NCI-H82 (cell line): ENCODE data around the gene SORCS3.
A peak's percentile ranks its signal among the peaks of the same experiment; 100 is the strongest.

Source experiments
- DNase-seq: peaks from one replicate; lab custom pipeline; 2025; lab: John Stamatoyannopoulos, UW

The SORCS3 gene

DNA sequence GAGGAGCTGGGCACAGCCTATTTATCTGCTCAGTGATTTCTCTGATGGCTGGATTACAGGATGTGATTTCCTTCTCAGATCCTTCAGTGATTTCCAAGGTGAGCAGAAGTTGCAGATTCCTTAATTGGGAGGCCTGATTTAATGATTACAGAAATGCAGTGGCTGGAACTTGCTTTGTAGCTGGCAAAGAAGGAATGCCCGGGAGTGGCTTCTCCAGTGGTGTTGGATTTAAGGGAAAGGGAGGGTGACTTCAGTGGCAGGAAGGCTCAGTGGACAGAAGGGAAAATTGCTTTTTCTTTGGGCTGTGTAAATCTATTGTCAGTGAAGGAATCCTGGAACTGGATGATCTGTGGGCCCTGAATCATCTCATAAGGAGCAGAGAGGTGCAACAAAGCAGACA is 5.1 kb downstream of the SORCS3 start:
- DNase-seq, result no peak

DNA sequence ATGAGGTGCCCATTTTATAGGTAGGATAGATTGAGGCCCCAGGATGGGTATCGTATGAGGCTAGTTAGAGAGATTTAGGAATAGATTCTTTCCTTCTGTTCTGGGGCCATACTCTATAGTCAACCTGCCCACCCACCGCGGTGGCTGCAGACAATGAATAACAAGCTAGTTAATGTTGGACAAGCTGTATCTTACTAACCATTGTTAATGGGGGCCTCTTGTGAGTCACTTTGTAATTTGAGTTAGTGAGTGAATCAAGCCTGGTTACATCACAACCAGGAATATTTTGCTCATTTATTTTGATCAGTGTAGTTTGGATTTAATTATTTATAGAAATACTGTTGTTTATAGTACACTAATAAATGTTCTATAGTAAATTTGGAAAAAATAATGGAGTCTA is 7.3 kb downstream of the SORCS3 start:
- no peak for DNase-seq

DNA sequence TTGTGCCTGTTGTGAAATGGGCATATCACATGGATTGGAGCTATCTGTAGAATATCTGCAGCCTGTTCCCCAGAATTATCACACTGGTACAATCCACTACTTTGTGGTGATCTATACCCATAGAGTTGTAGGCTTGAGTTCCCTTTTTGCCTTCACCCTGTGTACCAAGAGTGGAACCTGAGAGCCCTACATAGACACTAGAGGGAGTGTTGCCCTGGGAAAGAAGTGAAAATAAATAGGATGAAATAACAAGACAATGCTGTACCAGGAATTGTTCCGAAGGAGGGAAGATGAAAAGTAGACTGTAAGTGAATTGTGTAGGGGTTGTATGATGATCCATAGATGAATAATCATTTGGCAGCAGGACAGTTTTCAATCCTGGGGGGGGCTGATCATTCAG is 9.0 kb downstream of the SORCS3 start:
- peak; percentile 39 for DNase-seq

DNA sequence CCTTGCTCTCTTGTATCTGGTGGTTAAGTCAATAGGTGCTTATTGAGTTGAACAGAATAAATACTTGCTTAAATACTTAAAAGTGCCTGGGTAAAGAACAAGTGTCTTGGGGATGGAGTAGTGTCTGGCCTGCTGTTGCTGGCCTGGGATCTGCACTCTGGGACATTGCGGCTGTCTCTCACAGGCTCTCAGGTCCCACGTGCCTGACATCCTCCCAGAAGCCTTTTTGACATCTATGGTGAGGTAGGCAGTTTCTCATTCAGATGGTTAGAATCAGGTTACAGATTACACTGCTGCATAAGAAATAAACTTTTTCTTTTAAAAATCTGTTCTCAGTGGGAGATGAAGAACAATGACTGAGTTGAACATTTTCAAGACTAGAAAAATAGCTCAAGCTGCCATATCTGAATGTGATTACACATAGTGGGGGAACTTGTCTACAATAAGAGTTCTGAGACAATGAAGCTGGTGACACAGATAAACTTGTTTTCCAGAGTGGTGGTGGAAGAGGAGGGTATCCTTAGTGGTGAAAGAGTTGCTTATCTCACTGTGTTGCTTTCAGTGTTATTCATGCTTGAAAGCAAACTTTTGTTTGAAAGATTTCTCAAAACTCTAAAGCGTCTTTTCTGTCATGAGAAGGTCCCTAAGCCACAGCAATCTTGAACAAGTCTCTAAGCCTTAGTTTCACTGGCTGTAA is 9.7 kb downstream of the SORCS3 start:
- DNase-seq, result no peak

DNA sequence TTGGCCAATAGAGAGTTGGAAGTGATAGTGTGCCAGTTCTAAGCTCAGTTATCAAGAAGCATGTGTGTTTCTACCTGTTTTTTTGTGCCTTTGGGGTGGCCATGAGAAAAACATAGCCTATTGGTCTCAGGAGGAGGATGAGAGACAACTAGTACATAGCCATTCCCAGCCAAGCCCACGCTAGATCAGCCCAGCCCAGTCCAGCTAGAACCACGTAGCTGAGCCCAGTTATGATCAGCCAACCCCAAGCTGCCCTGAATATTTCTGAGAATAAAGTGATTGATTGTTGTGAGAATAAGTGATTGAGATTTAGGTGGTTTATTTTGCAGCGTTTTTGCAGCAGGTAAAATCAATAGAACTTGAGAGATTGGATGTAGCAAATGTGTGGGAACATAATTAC is 15.9 kb downstream of the SORCS3 start:
- DNase-seq, result no peak

DNA sequence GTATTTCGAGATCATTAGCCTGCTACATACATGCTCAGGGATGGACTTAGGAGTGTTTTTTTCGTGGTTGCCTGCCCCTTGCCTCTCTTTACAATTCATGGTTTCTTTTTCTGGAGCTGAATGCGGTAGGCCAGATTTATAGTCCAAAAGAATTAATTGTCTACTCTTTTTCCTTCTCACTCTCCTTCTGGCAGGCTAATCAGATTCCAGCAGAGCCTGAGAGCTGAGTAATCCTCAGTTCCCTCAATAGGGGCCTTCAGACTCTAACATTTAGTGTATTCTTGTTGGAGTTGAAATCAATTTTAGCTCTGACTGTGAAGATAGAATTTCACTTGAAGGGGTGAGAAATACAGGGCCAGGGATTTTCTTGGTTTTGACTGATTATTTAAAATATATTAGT is 16.4 kb downstream of the SORCS3 start:
- peak; percentile 45 for DNase-seq

DNA sequence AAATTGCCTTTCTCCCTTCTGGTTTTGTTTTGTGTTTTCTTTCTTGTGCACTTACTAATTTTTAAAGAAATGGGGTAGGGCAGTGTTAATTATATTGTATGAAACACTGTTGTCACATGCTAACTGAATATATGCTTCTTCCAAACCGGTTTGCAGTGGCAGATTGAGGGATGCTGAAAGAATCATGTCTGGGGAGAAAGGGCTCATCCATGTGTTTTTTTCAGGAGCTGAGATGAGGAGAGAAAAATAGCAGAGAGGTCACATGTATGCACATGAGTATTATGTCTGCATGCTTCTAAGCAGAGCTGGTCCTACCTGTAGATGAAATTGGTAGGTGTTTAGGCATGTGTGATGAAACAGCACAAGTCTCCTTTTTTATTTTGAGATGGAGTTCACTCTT is 17.0 kb downstream of the SORCS3 start:
- no peak for DNase-seq

DNA sequence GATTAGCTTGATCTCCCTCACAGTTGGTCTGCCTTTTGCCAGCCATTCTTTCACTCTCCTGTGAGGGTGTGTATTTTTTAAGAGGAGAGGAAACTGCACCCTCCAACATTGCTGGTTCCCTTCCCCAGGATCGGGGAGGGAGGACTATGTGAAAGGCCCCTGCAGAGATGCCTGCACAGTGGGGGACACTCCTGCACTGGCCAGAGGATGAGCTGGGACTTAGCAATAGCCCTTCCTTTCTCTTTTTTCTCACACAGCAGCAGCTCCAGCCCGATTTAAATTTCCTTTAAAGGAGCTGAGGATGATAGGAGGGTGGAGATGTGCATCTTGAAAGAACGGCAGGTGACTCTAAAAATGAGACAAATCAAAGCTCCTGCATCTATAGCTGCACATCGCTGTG is 18.7 kb downstream of the SORCS3 start:
- DNase-seq, result no peak

DNA sequence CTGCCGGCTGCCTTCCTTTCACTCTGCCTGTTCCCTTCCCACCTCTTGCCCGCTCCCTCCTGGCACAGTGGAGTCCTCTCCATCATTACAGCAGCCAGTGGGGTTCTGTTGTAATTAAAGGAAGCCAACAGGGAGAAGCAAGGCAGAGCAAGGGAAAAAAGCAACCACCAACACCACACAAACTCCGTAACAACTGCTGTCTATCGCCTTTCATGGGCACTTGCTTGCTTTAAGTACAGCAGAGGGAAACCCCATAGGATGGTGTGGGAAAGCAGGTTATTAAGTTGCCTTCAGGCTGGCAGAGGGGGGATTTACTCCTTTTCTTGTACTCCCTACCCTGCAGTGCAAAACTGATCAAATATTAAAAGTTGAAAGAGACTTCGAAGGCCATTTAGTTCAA is 22.0 kb downstream of the SORCS3 start:
- DNase-seq, result no peak

DNA sequence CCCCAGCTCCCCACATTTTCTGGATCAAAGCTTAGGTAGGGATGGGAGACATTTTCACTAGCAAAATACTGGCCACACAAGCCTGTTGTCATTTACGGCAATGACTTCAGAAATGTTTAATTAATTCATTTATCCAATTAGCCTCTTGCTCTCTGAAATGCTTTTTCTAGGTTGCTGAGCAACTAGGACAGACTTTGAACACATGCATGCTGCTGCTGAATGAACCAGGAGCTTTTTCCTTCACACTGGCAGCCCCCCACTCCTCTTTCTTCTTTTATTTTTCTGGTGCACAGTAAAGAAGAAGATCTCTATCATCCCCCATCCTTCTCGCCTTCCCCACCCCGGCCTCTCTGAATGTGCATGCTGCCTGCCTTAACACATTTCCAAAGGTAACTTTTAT is 22.5 kb downstream of the SORCS3 start:
- peak; percentile 13 for DNase-seq

DNA sequence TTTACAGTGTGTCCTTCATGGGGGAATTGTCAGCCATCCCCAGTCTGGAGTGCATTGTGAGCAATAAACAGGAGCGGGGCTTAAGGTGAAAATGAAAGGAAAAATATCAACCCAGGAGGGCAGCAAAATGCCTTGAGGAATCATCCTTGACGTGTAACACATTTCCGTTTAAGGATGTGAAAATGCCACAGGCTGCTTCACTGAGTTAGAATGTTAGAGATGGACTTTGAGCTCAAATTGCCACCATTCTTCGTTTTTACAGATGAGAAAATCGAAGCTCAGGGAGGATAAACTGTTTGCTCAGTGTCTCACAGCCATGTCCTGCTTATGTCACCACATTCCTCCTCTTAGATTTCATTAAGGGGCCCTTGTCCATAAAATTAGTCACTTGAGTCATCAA is 23.1 kb downstream of the SORCS3 start:
- DNase-seq, result no peak

DNA sequence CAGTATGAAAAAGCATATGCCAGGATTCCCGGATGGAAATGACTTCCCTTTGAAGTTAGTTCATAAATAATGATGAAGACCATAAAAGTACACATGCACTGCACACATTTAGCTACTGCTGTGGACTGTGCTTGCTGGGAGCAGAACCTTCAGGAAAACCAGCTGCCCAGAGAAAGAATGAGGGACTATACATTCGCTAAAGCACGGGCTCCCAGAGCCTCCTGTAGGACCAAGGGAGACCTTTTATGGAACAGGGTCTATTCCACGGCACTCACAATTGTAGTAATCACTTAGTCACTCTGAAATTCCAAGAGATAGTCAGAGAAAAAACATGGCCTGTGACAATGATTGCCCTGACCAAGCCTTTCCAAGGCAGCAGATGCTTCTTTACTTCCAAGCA is 24.1 kb downstream of the SORCS3 start:
- DNase-seq, result no peak

DNA sequence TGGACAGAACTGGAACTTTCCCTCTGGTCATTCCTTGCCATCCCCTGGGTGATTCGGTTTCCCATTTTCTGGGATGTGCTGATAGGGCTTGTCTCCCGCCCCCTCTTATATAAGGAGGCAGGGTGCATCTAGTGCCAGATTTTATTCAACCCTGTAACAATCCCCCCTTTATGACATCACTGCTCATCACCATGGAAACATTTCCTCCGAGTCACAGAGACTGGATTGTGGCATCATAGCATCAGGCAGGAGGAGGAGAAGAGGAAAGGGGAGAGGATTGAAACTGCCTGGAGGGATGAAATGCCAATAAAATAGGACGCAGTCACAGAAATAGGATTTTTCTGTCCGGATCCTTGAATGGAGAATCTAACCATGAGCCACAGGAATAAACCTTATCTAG is 25.0 kb downstream of the SORCS3 start:
- no peak for DNase-seq

DNA sequence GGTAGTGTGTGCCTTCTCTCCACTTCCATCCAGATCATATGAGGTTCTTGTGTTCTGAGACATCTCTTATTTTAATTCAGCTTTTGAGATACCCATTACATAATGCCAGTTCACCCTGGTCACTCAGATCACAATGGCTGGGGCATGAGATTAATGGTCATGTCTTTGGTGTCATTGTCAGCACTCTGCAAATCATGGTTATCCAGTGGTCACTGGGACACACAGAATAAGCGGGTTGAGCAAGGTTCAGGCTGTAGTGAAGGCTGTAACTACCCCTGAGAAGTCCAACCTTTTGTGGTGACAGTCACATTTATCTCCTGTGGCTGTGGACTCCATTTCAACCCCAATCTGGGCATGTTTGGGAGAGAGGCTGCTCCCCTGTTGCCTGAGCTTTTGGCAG is 35.8 kb downstream of the SORCS3 start:
- DNase-seq, result no peak

DNA sequence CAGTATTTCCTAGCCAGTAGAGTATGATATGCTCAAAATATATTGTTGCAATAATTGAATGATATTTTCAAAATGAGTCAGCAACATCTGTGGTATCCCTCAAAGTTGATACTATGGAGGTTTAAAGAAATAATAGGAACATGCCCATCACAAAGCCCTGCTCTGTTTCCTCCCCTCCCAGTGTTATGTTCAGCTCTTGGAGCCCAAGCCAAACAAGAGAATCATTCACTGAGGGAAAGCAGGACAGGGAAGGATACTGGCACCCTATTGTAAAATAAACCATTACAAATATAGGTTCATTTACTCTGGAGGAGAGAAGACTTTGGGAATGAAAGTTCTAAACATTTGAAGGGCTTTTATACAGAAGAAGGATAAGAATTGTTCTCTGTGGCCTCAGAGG is 37.6 kb downstream of the SORCS3 start:
- DNase-seq, result no peak

DNA sequence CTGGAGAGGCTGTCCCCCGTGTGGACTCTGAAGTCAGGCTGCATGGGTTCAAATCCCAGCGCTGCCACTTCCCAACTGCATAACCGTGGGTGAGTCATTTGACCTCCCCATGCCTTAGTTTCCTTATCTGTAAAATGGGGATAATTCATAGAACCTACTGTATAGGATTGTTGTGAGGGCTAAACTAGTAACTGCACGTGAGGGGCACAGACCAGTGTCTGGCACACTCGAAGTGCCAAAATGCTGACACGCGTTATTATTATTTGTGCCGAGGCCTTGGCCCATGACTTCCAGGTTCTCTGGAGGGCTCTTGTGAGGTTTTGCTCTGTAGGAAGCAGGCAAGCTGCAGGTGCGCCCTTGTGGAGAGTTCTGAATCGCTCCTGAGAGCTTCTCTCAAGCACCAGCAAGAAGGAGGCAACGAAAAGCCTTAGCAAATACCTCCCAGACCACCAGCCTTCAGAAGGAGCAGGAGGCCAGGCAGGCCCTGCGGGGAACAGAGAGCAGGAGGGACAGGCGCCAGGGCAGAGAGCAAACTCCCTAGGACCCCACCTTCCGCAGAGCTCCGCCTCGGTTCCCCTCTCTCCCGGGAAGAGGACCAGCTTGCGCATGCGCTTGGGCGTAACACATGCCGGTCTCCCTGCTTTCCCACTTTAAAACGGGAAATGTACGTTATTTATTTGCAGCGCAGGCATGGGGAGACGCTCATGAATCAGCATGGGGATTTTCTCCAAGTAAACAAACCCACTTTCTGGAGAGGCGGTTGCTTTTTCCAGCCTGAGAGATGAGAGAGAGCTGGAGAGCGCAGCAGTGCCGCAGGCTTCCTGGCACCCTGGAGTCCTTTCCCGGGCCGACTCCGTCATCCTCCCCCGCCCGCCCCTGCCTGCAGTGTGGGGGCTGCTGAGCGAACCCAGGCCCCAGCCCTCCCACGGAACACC is 39.6 kb downstream of the SORCS3 start:
- DNase-seq, result peak; percentile 50

DNA sequence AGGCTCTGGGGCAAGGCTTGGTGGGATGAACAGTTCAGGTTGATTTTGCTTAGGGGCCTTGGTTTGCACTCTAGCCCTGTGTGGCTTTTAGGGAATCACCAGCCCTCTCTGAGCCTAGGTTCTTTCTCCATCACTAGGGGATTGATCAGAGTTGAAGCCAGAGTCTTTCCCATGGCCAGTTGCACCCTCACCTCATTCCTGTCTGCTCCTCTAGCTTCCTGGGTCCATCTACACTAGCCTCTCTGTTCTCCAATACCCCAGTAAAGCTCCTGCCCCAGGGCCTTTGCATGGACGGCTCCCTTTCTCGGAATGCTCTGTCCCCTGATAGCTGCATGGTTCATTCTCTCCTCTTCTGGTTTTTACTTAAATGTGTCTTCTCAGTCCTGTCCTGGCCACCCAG is 40.4 kb downstream of the SORCS3 start:
- no peak for DNase-seq

DNA sequence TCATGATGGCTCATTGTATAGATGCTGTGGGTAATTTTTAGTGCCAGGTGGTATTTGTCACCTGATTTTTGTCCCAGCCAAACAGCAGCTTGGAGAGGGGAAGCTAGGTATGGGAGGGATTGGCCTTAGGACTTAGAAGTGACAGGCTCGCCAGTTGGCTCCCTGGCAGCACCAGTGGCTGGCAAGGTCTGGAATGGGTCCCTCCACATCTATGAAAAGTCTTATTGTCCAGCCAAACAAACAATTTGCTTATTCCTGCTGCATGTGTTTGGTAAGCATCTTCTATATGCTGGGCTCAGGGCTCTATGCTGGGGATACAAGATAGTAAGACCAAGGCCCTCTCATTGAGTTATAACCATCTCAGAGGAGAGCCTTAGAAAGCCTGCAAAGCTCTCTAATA is 42.5 kb downstream of the SORCS3 start:
- DNase-seq, result no peak

DNA sequence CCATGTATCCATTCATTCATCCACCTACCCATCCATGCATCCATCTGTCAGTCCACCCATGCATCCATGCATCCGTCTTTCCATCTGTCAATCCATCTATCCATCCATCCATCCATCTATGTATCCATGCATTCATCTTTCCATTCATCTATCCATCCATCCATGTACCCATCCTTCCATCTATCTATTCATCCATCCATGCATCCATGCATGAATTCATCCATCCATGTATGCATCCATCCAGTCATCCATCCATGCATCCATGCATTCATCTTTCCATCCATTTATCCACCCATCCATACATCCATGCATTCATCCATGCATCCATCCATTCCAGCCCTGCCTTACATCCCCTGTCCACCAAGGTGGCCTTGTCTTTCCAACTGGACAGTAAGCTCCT is 45.7 kb downstream of the SORCS3 start:
- no peak for DNase-seq

DNA sequence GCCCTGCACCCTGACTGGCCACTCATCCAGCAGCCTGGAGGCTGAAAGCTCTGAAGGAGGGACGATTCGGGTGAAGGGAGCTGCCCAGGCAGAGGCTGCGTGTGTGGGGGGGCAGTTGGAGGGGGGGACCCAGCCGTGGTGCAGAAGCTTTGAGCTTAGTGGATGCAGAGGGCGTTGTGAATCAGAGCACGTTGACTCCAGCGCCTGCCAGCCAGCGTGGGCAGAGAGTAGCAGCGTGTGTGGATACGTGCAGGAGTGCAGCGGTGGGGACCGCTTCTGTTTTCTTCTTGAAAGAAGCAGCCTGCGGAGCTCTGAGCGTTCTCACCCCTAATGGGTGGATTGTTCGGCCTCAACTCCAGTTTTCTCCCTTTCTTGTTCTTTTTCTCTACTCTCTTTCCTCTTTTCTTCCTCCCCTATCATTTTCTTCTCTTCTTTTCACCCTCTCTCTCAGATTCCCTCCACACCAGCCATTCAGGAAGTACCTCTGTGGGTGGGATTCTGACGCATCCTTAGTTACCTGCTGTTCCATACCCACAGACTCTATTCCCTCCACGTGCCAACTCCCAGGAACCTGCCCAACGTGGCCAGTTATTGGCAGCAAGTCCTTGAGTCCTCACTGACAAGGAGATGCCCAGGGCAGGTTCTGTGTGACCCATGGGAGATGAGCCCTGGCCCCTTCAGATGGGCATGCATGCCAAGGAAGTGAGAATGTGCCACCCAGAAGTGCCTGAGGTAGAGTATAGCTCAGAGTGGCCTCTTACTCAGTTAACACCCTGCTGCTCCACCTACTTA is 47.4 kb downstream of the SORCS3 start:
- DNase-seq, result peak; percentile 3

DNA sequence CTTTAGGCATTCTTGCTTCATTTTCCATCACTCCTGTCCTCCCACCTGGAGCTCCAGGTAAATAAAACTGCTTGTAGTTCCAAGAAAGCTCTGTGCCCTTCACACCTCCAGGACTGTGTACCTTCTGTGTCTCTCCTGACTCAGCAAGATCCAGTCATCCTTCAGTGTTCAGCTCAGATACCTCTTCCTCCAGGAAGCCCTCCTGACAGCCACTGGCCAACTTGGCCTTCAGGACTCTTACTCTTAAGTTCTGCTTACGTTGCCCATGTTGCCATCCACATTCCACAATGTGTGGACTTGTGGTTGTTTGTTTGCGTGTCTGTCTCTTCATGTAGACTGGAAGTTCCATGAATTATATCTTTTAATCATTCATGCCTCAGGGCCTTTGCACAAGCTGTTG is 48.0 kb downstream of the SORCS3 start:
- DNase-seq, result no peak

DNA sequence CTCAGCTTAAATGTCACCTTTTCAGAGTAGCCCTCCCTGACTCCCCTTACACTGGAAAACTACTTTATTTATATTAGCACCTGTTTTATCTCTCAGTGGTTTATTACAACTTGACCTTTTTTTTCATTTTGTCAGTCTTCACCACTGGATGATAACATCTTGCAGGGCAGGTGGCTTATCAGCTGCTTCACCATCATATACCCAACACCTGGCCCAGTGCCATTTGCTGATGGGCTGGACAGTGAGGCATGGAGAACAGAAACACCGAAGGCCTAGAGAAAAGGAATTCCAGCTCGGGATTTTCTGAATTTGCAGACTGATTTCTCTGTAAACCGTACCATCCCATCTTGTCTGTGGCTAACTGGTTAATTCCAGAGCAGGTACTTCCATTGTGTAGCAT is 48.5 kb downstream of the SORCS3 start:
- no peak for DNase-seq

DNA sequence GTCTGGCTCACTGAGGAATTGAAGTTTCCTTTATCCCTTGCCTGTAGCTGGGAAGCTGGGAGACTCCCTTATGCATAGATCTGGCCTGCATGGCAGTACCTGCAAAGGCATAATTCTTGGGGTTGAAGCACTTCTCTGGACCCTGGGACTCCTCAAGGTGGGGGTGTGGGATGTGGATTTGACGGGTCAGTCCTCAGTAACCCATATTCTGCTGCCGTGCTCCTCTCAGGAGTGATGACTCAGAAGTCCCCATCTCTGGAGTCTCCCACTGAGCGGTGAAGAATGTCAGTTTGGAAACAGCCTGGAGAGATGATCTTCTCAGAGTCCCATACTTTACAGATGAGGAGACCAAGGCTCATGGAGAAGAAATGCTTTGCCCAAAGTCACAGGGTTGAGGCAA is 49.0 kb downstream of the SORCS3 start:
- no peak for DNase-seq
